ES-I3 (cell line): ENCODE results near the gene ZNF680.

Experiments used
- H3K36me3 ChIP-seq: 2 replicates; pipeline ENCODE4 v1.6.1; 2013; ENCODE audit warnings: mild to moderate bottlenecking, low read length, control low read depth, moderate library complexity; ENCODE audit not compliant: insufficient read depth
- H3K4me1 ChIP-seq: 2 replicates; pipeline ENCODE4 v1.6.1; 2013; ENCODE audit warnings: mild to moderate bottlenecking, control low read depth, low read length; ENCODE audit not compliant: insufficient read depth
- H3K9ac ChIP-seq: 2 replicates; pipeline ENCODE4 v1.6.1; 2013; ENCODE audit warnings: low read depth, mild to moderate bottlenecking, low read length, moderate library complexity
- H3K9me3 ChIP-seq: 2 replicates; pipeline ENCODE4 v1.6.1; 2013; ENCODE audit warnings: mild to moderate bottlenecking, low read length, moderate library complexity; ENCODE audit not compliant: control insufficient read depth, insufficient read depth

The ZNF680 gene

DNA sequence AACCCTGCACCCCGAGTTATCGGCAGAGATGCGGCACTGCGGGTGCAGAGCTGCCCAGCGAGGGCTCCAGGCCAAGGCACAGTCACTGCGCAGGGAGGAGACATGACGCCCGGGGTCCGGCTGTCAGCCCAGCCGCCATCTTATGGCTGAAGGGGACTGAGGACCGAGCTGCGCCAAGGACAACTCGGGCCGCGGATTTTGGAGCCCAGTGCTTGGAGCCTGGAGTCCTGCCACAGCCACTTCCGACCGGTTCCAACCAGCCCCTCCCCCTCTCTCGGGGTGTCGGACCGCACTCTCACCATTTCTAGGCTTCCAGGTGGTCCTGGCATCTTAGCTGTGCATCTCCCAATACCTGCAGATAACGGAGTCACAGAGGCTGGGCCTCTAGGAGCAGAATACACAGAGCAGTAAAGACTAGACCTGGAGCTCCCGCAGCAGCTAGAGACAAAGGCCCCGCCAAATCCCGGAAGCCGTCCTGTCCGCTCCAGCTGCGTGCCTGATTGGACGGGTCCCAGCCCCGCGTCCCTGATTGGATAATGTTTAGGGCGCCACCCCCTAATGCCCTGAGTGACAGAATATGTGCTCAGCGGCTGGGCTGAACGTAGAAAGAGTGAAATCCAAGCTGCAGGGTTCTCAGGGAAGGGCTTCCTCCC is at the start of gene ZNF680:
ZNF680 (minus strand) TSS at position 446 of the 653 bp plus-strand sequence; CDS start at position 329, 117 bp downstream.
- H3K36me3 ChIP-seq, result no peaks in the 10 kb centered on the region; the same call in 1 of the 2 replicates
- H3K4me1 ChIP-seq, result no peaks in the 10 kb centered on the region
- H3K9me3 ChIP-seq, result no peaks in the 10 kb centered on the region; the same call in 1 of the 2 replicates
- peak within 1 kb of the TSS; percentile 99 for H3K9ac ChIP-seq

DNA sequence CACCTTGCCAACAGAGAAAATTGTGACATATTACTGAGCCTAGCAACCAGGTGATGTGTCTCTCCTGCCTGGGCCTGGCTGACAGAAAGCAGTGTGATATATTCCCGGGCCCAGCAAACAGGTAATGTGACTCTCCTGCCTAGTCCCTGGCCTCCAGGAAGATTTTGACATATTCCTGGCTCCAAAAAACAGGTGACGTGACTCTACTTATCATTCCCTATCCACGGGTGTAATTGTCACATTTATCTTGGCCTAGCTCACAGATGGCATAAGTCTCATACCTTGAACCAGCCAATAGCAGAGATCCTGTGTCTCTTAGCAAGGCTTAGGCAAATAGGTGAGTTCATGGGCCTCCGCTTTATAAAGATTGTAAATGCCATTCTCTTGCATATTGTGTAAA is 49.6 kb upstream of the ZNF680 start:
- Histone ChIP-seq H3K4me1 (no peaks in the 10 kb centered on the region), H3K9ac (no peak overlapping the region), H3K9me3 (no peaks in the 10 kb centered on the region), H3K36me3 (no peaks in the 10 kb centered on the region)

DNA sequence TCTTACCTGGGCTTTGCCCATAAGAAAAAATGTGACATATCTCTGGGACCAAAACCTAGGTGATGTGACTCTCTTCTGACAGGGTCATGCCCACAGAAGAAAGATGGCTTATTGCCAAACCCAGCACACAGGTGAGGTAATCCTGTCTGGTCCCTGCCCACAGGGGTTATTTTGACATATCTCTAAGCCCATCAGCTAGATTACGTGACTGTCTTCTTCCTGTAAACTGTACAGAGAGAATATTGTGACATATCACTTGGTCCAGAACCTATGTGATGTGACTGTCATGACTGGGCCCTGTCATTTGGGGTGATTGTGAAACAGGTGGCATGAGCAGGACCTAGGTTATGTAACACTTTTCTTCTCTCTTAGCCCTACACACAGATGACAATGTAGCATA is 48.8 kb upstream of the ZNF680 start:
- no peaks in the 10 kb centered on the region for H3K36me3 ChIP-seq
- H3K9ac ChIP-seq, result no peak overlapping the region
- no peaks in the 10 kb centered on the region for H3K4me1 ChIP-seq
- no peaks in the 10 kb centered on the region for H3K9me3 ChIP-seq

DNA sequence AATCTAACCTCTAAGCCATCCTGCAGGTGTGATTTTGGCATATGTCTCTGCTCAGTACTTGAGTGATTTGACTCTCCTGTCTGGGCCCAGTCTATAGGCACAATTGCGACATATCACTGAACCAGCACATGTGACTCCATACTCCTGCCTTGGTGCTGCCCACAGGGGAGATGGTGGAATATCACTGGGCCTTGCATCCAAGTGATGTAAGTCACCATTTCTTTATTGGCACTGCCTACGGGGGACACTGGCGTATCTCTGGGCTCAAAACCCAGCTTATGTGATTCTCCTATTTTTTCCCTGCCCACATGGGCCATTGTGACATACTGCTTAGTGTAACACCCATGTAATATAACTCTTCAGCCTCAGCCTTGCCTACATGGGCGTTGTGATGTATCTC is 48.1 kb upstream of the ZNF680 start:
- Histone ChIP-seq H3K9me3 (no peaks in the 10 kb centered on the region), H3K9ac (no peak overlapping the region), H3K4me1 (no peaks in the 10 kb centered on the region), H3K36me3 (no peaks in the 10 kb centered on the region)

DNA sequence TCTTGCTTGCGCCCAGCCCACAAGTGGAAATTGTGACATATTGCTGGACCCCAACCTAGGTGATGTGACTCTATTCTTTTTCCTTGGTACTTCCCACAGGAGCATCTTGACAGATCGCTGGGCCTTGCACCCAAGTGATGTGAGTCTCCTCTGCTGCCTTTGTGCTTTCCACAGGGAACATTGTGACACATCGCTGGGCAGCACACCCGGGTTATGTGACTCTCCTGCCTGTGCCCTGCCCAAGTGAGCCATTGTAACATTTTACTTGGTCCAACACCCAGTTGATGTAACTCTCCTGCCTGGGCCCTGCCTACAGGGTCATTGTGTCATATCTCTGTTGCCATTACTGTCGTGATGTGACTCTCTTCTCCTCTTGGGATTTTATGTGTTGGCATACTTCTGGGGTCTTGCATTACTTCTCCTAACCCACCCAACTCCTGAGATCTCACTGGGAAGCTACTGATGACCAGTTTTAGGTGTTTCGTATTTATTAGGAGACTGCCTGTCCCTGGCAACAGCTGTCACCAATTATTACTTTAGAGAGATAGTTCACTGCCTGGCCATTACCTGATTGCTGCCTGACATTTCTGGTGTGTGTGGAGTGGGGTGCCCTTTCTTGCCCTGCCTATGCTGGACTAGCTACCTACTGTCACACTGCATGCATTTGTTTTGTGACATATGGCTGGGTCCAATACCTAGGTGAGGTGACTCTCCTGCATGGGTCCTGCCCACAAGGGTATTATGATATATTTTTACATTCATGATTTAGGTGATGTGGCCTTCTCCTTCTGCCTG is 45.4 kb upstream of the ZNF680 start:
- no peaks in the 10 kb centered on the region for H3K9me3 ChIP-seq
- H3K4me1 ChIP-seq, result no peaks in the 10 kb centered on the region
- no peak overlapping the region for H3K9ac ChIP-seq
- no peaks in the 10 kb centered on the region for H3K36me3 ChIP-seq

DNA sequence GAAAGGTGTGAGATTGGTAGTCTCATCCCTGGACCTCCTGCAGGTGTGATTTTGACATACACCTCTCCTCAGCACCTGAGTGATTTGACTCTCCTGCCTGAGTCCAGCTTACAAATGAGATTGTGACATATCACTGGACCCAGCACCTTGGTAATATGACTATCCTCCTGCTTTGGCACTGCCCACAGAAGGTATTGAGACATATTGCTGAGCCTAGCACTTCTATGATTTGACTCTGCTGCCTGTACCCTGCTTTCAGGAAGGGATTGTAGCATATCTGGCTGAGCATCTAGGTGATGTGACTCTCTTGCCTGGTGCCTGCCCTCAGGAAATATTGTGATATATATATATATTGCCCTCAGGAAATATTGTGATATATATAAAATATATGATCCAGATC is 43.5 kb upstream of the ZNF680 start:
- no peaks in the 10 kb centered on the region for H3K36me3 ChIP-seq
- no peaks in the 10 kb centered on the region for H3K4me1 ChIP-seq
- no peak overlapping the region for H3K9ac ChIP-seq
- H3K9me3 ChIP-seq, result no peaks in the 10 kb centered on the region

DNA sequence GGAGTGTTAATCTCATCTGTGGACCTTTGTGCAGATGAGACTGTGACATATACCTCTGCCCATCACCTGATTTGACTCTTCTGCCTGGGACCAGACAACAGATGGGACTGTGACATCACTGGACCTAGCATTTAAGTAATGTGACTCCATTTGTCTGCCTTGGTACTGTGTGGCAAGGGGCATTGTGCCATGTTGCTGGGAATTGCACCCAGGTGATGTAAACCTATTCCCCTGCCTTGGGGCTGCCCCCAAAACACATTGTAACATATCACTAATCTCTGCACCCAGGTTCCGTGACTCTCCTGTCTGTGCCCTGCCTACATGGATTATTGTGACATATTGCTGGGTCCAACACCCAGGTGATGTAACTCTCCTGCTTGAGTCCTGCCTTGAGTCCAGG is 40.4 kb upstream of the ZNF680 start:
- Histone ChIP-seq H3K36me3 (no peaks in the 10 kb centered on the region), H3K9me3 (no peaks in the 10 kb centered on the region), H3K4me1 (no peaks in the 10 kb centered on the region), H3K9ac (no peak overlapping the region)

DNA sequence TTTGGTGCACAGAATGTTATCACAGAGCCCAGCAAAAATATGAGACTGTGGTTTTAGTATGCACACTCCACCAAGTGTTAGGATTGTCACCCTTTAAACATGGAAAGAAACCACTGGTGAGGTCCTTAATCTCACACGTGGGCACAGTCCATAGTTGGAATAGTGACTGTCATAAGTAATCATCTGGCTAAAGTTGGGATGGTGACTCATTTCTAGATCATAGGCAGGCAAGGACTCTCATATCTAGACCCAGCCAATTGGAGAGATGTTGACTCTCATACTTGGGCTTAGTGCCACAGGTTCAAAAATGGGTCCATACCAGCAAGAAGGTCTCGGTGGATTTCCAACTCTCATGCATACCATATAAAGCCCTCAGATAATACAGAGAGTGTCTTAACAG is 39.6 kb upstream of the ZNF680 start:
- no peaks in the 10 kb centered on the region for H3K36me3 ChIP-seq
- no peaks in the 10 kb centered on the region for H3K9me3 ChIP-seq
- H3K4me1 ChIP-seq, result no peaks in the 10 kb centered on the region

DNA sequence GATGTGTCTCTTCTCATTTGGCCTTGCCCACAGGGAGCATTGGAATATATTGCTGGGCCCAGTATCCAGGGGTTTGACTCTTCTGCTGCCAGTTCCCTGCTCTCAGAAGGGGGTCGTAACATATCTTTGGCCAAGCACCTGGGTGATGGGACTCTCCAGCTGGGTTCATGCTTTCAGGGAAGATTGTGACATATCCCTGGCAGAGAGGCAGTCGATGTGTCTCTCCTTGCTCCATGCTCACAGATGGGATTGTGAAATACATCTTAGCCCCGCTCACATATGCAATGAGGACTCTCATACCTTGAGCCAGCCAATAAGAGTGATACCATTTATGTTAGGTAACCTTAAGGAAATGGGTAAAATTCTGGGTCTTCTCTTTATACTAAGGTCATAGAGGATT is 39.2 kb upstream of the ZNF680 start:
- H3K36me3 ChIP-seq, result no peaks in the 10 kb centered on the region
- no peak overlapping the region for H3K9ac ChIP-seq
- no peaks in the 10 kb centered on the region for H3K4me1 ChIP-seq
- H3K9me3 ChIP-seq, result no peaks in the 10 kb centered on the region

More for the DNA sequence above, 39.6 kb upstream of the ZNF680 start:
- no peak overlapping the region for H3K9ac ChIP-seq

DNA sequence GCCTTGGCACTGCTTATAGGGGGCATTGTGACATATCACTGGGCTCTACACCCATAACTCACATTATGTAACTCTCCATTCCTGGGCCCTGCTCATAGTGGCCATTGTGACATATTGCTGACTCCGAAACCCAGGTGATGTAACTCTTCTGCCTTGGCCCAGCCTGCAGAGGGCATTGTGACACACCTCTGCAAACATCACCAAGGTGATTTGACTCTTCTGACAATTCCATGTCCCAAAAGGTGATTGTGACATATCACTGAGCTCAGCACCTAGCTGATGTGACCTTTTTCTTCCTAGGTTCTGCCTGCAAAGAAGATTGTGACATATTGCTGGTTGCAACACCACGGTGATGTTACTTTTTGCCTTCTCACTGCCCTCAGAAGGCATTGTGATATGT is 36.5 kb upstream of the ZNF680 start:
- Histone ChIP-seq H3K36me3 (no peaks in the 10 kb centered on the region), H3K9me3 (no peaks in the 10 kb centered on the region), H3K9ac (no peak overlapping the region), H3K4me1 (no peaks in the 10 kb centered on the region)

DNA sequence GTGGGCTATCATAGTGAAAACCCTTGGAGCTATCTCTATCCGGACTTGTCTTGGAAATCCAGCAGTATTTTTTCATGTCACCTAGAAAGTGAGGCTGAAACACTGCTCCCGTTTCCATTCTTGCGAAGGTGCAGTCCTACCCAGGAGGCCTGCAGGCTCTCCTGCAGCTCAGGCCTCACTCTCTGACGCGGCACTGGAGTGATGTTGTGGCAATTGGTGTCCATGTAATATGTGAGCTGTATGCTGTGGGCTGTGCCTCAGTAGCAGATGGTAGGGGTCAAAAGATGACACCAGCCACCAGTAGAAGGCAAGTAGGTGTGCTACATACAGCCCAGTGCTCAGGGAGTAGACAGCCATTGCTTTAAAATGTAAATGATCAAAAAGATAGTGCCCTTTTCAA is 28.1 kb upstream of the ZNF680 start:
- Histone ChIP-seq H3K4me1 (no peaks in the 10 kb centered on the region), H3K9ac (no peak overlapping the region), H3K9me3 (no peaks in the 10 kb centered on the region), H3K36me3 (no peaks in the 10 kb centered on the region)

DNA sequence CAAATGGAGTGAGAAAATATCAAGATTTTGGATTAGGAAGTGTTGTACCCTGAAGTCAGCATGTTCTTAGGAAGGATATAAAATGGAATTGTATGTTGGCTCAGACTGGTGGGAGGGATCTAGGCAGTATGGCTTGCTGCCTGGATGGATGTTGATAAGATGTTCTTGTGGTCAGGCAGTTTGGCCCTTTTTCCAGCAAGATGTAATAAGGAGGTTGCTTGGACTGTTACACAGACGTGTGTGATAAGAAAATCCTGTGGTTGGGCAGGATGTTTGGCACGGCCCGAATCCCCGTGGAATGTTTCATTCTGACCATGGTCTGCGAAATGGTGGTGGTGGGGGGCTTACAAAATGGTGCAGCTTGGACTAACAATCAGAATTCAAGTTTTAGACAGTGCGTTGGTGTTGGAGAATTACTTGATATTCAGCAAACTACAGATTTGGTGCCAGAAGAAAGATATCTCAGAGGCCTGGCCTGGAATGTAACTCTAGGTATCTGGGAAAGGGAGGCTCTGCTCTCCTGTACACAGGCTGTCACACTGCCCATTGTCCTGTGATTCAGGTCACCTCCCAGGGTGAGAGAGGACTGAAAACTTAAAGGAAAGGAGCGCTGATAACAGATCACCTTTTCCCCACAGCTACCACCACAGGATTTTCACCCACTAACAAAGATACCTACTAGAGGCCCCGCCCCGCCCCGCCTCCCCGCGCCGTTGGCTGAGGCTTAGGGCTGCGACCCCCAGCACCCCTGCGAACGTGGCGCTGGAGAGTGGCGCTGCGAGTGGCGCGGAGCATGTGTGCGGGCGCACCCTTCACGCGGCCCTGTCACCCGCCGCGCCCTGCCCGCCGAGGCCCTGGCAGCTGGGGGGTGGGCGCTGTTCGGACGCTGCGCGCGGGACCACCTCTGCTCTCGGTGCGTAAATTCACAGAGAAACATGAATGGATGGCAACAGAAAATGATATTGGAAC is 19.3 kb upstream of the ZNF680 start:
- Histone ChIP-seq H3K9ac (no peak overlapping the region), H3K4me1 (no peaks in the 10 kb centered on the region), H3K9me3 (no peaks in the 10 kb centered on the region), H3K36me3 (no peaks in the 10 kb centered on the region)

DNA sequence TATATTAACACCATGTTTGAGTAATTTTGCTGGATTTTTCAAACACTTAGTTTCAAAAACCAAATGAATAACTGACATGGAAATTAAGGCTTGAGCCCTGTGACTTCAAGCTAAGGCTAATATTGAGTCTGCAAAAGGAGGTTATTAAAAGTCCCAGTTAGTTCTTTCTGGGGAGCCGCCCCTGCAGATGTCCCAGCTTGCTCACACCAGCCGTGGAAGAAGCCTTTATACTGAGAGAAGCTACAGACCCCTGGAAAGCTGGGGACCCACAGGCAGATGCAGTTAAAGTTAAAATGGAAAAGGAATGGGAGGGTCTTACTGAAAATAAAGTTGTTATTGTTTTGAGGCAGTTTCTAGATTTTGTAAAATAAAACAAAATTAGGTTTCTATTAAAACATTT is 18.5 kb upstream of the ZNF680 start:
- H3K9me3 ChIP-seq, result no peaks in the 10 kb centered on the region
- H3K36me3 ChIP-seq, result no peaks in the 10 kb centered on the region
- no peaks in the 10 kb centered on the region for H3K4me1 ChIP-seq
- H3K9ac ChIP-seq, result no peak overlapping the region

DNA sequence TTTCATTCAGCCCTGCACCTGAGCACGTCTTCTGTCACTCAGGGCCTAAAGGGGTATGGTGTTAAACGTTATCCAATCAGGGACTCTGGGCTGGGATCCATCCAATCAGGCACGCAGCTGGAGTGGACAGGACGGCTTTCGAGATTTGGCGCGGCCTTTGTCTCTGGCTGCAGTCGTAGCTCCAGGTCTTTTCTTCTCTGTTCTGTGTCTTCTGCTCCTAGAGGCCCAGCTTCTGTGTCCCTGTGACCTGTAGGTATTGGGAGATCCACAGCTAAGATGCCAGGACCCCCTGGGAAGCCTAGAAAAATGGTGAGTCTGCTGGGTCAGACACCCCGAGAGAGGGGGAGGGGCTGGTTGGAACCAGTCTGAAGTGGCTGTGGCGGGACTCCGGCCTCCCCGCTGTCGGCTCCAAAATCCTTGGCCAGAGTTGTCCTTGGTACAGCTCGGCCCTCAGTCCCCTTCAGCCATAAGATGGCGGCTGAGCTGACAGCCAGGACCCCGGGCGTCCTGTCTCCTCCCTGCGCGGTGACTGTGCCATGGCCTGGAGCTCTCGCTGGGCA is 11.7 kb upstream of the ZNF680 start:
- no peaks in the 10 kb centered on the region for H3K4me1 ChIP-seq
- H3K36me3 ChIP-seq, result no peaks in the 10 kb centered on the region
- H3K9ac ChIP-seq, result no peak overlapping the region
- H3K9me3 ChIP-seq, result no peaks in the 10 kb centered on the region
